COLO668 (cell line): ENCODE measurements around the gene DCHS1.

Experiments
- DNase-seq: peaks from one replicate; lab custom pipeline; 2025; ENCODE audit not compliant: unreplicated experiment; lab: John Stamatoyannopoulos, UW

Gene DCHS1

GRCh38 chr11:6612213-6613041 is 43.2 kb downstream of the DCHS1 start, which contains the start of gene TAF10:
TSS of gene TAF10 (minus strand) at chr11:6612216. CDS start at chr11:6612189, 27 bp downstream.
- peak; percentile 97 for DNase-seq

DNA sequence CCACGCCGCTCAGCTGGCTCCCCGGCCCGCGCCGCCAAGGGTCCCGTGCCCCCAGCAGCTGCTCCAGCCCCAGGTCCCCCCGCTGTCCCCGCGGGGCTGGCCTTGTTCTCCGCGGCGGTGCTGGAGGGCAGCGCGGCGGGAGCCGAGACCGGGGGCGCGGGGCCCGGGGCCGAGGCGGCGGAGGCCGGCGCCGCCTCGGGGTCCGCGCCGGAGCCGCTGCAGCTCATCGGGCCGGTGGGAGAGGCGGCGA is 43.7 kb downstream of the DCHS1 start:
- no peak for DNase-seq

GRCh38 chr11:6611092-6611962 is 44.3 kb downstream of the DCHS1 start:
- peak; percentile 45 for DNase-seq

DNA sequence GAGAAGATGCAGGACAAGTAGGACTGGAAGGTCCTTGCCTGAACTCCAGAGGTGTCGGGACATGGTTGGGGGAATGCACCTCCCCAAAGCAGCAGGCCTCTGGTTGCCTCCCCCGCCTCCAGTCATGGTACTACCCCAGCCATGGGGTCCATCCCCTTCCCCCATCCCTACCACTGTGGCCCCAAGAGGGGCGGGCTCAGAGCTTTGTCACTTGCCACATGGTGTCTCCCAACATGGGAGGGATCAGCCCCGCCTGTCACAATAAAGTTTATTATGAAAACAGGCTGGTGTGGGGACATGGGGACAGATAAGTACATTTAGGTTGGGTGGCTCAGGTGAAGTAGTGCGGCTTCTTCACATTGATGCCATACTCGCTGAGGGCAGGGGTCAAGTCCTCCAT is 45.0 kb downstream of the DCHS1 start:
- DNase-seq, result no peak

DNA sequence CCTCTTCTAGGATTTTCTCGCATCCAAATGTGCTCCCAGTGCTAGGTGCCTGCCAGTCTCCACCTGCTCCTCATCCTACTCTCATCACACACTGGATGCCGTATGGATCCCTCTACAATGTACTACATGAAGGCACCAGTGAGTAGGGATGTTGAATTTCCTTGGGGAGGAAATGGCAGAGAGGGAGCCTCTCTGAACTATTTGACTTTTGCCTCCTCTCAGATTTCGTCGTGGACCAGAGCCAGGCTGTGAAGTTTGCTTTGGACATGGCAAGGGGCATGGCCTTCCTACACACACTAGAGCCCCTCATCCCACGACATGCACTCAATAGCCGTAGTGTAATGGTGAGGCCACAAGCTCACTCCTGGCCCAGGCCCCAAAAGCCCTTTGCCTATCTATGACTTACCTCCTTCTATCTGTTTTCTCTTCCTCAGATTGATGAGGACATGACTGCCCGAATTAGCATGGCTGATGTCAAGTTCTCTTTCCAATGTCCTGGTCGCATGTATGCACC is 46.0 kb downstream of the DCHS1 start:
- no peak for DNase-seq

- no peak for DNase-seq
Observed at GRCh38 chr11:6608726-6609501, 46.7 kb downstream of the DCHS1 start.

- no peak for DNase-seq
Observed at GRCh38 chr11:6608011-6608410, 47.6 kb downstream of the DCHS1 start.

- no peak for DNase-seq
Observed at GRCh38 chr11:6607190-6607795, 48.3 kb downstream of the DCHS1 start.

GRCh38 chr11:6606471-6607189 is 49.0 kb downstream of the DCHS1 start:
- peak; percentile 82 for DNase-seq

GRCh38 chr11:6604790-6605189 is 50.8 kb downstream of the DCHS1 start:
- DNase-seq, result no peak

GRCh38 chr11:6604081-6604626 is 51.5 kb downstream of the DCHS1 start:
- DNase-seq, result peak; percentile 33

- DNase-seq, result peak; percentile 93
Observed at GRCh38 chr11:6603287-6604080, 52.1 kb downstream of the DCHS1 start, which contains the start of the genes ILK and RRP8. TSS of gene ILK (plus strand) at chr11:6603774. CDS start at chr11:6604272, 498 bp downstream. TSS of gene RRP8 (minus strand) at chr11:6603616. CDS start at chr11:6603502, 114 bp downstream.

- no peak for DNase-seq
Observed at GRCh38 chr11:6602096-6602940, 53.3 kb downstream of the DCHS1 start.

GRCh38 chr11:6601041-6601461 is 54.6 kb downstream of the DCHS1 start:
- no peak for DNase-seq

DNA sequence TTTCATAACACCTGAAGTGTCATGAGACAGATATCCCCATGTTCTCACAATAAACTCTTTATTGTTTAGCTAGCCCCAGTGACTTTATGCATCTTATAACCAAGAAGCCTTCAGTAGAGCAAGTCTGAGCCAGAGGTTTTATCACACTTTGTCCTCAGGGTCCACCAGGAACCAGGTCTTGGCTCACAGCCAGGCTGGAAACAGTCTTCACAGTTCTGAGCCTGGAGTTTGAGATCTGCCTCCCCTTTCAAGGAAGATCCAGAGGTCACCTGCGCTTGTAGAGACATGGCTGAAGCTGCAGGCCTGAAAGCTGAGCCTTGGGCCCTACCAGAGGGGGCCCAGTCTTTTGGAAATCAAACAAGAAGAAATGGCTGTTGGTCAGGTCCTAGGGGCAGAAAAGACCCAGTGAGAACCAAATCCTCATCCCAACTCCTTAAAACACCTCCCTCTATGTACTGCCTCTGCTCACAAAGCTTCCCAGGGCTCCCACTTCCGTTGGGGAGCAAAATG is 55.7 kb downstream of the DCHS1 start:
- DNase-seq, result no peak

DNA sequence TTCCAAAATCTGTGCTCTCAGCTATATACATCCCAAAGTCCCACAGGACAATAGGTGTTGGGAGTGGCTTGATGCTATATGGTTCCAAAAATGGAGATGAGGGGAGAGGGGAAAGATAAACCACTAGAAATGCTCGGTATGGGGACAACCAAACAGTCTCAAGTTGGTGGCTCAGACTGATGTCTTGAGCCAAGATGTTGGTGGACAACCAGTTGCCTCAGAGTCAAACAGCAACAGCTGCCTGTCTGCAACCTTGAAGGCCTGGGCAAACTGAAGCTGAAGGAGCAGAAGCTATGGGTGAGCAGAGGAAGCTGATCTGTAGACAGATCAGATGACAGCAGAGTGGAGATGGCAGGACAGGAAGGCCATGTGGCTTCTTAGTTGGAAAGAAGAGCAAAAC is 56.2 kb downstream of the DCHS1 start:
- no peak for DNase-seq

GRCh38 chr11:6598555-6598954 is 57.1 kb downstream of the DCHS1 start:
- no peak for DNase-seq
